Placental pericyte (primary cell): ENCODE measurements around the gene CLPSL2. TPM values are rescaled to one million over a fixed set of nuclear protein-coding genes. Genes with fewer than 3 reads are reported as not detected.

ENCODE experiments used
- total RNA-seq: library from RNA; depleted of rRNA; stranded (reverse); fragments of >200 nt; gene quantifications from 2 replicates; pipeline ENCODE4 v1.2.3, GENCODE V29; 2012

CLPSL2 gene, protein sequence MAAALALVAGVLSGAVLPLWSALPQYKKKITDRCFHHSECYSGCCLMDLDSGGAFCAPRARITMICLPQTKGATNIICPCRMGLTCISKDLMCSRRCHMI
- not detected in 2 replicates for total RNA-seq

DNA sequence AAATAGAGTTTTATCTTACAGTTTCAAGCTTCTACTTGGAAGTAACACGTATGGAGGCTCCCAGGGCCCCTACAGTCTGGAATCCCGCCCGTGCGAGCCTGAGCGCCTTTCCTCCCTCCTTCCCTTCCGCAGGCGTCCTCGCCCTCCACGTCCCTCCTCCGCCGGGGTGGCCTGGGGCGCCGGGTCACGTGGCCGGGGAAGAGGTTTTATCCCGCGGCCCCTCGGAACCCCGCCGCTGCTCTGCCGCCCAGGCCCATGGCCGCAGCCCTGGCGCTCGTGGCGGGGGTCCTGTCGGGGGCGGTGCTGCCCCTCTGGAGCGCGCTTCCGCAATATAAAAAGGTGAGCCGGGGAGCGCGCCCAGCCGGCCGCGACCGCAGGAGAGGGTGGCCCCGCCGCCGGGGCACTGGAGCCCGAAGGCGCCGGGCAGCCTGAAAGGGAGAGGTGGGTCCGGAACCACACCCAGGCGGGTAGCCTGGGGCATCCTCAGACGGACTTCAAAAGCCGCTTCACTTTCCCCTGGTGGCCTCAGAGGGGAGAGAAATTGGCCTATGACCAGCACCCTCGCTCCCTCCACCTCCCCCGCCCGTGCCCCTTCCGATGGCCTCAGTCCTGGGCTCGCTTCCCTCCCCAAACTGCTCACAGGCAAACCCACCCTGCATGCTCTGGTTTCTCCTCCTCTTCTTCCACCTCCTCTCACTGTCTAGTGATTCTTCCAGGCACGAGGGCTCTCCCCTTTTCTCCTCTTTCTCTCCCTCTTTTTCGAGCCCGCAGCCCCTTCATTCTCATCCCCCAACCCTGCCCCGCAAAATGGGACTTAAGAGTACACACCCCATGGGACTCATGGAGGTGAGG is at the start of gene CLPSL2:
TSS of gene CLPSL2 (plus strand) at position 235 of the 852 bp plus-strand sequence. CDS start at position 256, 21 bp downstream.

DNA sequence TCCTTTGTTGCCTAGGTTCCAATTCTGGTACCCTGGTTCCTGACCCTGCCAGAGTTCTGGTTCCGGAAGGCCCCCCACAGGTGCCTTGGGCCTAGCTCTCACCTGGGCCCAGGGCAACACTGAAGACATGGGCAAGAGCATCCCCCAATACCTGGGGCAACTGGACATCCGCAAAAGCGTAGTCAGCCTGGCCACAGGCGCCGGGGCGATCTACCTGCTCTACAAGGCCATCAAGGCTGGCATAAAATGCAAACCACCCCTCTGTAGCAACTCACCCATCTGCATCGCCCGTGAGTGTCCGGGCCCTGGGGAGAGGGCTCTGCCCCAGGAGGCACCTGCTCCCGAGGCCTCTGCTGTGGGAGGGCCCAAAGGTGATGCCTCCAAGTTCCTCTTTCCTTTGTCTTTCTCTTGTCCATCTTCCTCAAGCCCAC is 39.4 kb upstream of the CLPSL2 start, which contains the start of gene ARMC12:
TSS of gene ARMC12 (plus strand) at position 51 of the 431 bp plus-strand sequence. CDS start at position 128, 77 bp downstream.

DNA sequence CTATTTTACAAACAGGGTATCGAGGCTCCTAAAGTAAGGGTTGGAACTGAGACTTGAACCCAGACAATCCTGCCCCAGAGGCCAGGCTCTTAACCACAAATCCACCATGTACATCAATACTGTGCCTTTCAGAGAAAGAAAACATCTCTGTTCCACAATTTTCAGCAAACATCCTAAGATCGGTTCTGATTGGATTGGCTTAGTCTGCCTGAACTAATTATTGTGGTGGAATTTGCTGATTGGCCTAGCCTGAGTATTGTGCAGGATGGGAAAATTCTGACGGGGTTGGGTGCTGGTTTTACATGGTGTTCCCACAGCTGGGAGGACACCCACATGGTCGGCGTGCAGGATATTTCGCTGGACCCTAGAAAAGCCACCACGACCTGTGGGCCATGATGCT is 4.3 kb downstream of the CLPSL2 start, which contains the start of gene CLPSL1:
TSS of gene CLPSL1 (plus strand) at position 301 of the 400 bp plus-strand sequence. CDS start at position 393, 92 bp downstream.

DNA sequence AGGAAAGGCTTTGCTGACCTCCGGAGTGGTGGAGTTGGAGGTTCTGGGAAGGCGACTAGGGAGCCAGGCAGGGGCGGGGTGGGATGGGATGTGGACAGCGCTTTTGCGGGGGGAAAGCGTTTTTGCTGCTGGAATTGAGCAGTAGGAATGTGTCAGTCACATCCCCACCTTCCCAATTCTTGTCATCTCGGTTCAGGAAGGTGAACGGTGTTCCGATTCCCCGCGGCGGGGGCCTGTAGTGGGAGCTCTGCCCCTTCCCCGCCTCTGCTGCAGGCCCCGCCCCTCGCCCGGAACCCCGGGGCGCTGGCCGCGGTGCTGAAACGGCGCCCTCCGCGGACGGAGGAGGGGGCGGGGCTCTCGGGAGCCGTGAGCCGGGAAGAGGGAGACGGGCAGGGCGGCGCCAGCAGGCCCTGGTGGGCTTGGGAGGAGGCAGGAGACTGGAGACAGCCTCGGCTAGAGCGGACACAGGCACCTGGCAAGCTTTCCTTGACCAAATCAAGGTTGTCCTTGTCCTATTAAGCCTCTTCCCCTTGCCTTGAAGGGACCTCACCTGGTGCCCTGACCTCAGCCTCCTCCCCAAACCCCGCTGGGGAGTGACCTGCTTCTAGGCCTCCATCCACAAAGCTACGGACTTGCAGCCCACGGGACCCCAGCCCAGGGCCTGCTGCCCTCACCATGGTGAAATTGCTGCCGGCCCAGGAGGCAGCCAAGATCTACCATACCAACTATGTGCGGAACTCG is 28.8 kb downstream of the CLPSL2 start, which contains the start of gene LHFPL5:
TSS of gene LHFPL5 (plus strand) at position 357 of the 741 bp plus-strand sequence. CDS start at position 676, 319 bp downstream.

Other genes with a start within 250 kb of the CLPSL2 start
- gene FKBP5, start 87.7 kb upstream of the CLPSL2 start, total RNA-seq, result 1.3 and 8.0 TPM in 2 replicates
- 0.88 TPM in 1 of 2 replicates, not detected in the other for gene ARMC12, start 39.6 kb upstream of the CLPSL2 start, total RNA-seq
- not detected in 2 replicates for gene CLPSL1, start 4.4 kb downstream of the CLPSL2 start, total RNA-seq
- gene CLPS, start 20.7 kb downstream of the CLPSL2 start, total RNA-seq, result not detected in 2 replicates
- gene LHFPL5, start 28.8 kb downstream of the CLPSL2 start, total RNA-seq, result not detected in 2 replicates
- gene SRPK1, start 144.5 kb downstream of the CLPSL2 start, total RNA-seq, result 51.4 and 84.8 TPM in 2 replicates
- gene SLC26A8, start 248.0 kb downstream of the CLPSL2 start, total RNA-seq, result not detected in 2 replicates